ENCODE results near the gene ZNF532.

Gene ZNF532

DNA sequence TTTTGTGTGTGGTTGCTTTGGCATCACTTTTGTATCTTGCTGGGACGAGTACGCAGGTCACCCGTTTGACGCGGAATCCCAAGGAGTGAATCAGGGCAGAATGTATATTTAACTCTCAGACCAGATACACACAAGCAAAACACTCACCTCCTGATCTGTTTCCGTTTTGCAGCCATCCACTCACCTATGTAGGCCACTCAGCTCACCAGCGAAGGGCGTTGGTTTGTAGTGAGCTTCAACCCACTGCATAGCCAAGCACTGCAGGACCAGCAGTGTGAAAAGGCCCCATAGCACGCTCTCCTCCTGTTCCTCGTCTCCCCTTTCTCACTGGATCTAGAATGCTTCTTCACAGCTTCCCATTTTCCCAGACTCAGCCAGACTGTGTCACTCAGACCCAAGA, 58.3 kb downstream of the ZNF532 start:
- no peak for TF ChIP-seq CTCF (IDR thresholded peaks at IDR 0.05; ENCODE audit: unreplicated experiment in 3 of 3)
- Mint-ChIP-seq H3K4me3 (no peak overlapping the region), H3K9me3 (peaks cover 16% of the 10 kb centered on the region), H3K27me3 (ENCODE audit: low read depth) (peaks cover 4% of the 10 kb centered on the region), H3K4me1 (peaks cover 16% of the 10 kb centered on the region), H3K27ac (peak overlapping the region in 1 of 3 experiments; percentile 63), H3K36me3 (ENCODE audit: low read depth) (peaks cover 89% of the 10 kb centered on the region)

GRCh38 chr18:58924473-58924872, 59.8 kb downstream of the ZNF532 start:
- no peak for TF ChIP-seq CTCF (IDR thresholded peaks at IDR 0.05; ENCODE audit: unreplicated experiment in 3 of 3)
- Mint-ChIP-seq H3K4me3 (no peak overlapping the region), H3K27me3 (ENCODE audit: low read depth) (peaks cover 4% of the 10 kb centered on the region), H3K27ac (no peak overlapping the region), H3K9me3 (peaks cover 16% of the 10 kb centered on the region), H3K36me3 (ENCODE audit: low read depth) (peaks cover 74% of the 10 kb centered on the region), H3K4me1 (peaks cover 28% of the 10 kb centered on the region)

DNA sequence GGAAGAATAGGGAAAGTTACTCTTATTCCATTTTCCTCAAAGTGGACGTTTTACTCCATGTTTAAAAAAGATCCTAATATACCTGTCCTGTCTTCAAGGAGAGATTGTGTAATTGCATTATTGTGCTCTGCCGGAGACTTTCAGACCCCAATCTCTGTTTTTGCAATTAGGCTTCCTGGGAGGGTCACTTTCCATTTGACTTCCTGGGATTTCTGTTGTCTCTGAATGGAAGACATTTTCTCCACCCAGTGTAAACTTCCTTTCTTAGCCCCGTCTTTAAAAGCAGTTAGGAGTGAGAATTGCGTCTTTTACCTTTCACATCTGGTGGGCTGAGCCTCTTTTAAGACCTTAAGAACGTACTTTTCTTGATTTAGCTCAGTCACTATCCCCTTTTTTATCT, 63.0 kb downstream of the ZNF532 start:
- no peak for TF ChIP-seq CTCF (IDR thresholded peaks at IDR 0.05; ENCODE audit: unreplicated experiment in 3 of 3)
- H3K36me3 Mint-ChIP-seq (ENCODE audit: low read depth), result peaks cover 54% of the 10 kb centered on the region
- H3K9me3 Mint-ChIP-seq, result peaks cover 16% of the 10 kb centered on the region
- H3K27ac Mint-ChIP-seq, result peak overlapping the region in 1 of 3 experiments; percentile 69
- peaks cover 23% of the 10 kb centered on the region for H3K4me1 Mint-ChIP-seq
- peaks cover 4% of the 10 kb centered on the region for H3K27me3 Mint-ChIP-seq (ENCODE audit: low read depth)
- H3K4me3 Mint-ChIP-seq, result no peak overlapping the region

DNA sequence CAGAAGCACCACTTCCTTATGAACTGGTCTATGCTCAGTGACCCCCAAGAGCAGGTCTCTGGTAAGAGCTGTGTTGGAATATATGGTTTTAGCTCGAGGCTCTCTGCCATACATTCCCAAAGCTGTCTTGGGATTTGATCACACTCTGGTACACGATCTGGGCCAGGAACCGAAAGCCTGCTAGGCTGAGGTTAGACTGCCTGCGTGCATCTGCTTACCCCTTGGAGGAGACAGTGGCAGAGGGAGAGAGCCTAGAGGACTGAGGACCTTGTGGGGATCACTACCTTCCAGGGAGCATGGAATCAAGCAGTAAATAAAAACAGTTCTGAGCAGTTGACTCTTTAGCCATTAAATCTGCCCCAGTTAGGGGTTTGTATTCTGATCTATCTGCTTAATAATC, 63.7 kb downstream of the ZNF532 start:
- no peak for TF ChIP-seq CTCF (IDR thresholded peaks at IDR 0.05; ENCODE audit: unreplicated experiment in 3 of 3)
- peaks cover 4% of the 10 kb centered on the region for H3K27me3 Mint-ChIP-seq (ENCODE audit: low read depth)
- peaks cover 22% of the 10 kb centered on the region for H3K4me1 Mint-ChIP-seq
- H3K4me3 Mint-ChIP-seq, result no peak overlapping the region
- peaks cover 47% of the 10 kb centered on the region for H3K36me3 Mint-ChIP-seq (ENCODE audit: low read depth)
- peak overlapping the region in 1 of 3 experiments; percentile 38 for H3K27ac Mint-ChIP-seq
- peaks cover 16% of the 10 kb centered on the region for H3K9me3 Mint-ChIP-seq

GRCh38 chr18:58929206-58929605, 64.5 kb downstream of the ZNF532 start:
- H3K9me3 Mint-ChIP-seq, result peaks cover 15% of the 10 kb centered on the region
- peaks cover 41% of the 10 kb centered on the region for H3K36me3 Mint-ChIP-seq (ENCODE audit: low read depth)
- H3K4me3 Mint-ChIP-seq, result no peak overlapping the region
- H3K4me1 Mint-ChIP-seq, result peaks cover 22% of the 10 kb centered on the region
- peaks cover 2% of the 10 kb centered on the region for H3K27me3 Mint-ChIP-seq (ENCODE audit: low read depth)
- TF ChIP-seq CTCF (IDR thresholded peaks at IDR 0.05; ENCODE audit: unreplicated experiment in 3 of 3), result no peak
- H3K27ac Mint-ChIP-seq, result peak overlapping the region in 2 of 3 experiments; percentile 16 to 40

- peaks cover 53% of the 10 kb centered on the region for H3K36me3 Mint-ChIP-seq (ENCODE audit: low read depth)
- peaks cover 6% of the 10 kb centered on the region for H3K9me3 Mint-ChIP-seq
- no peaks in the 10 kb centered on the region for H3K27me3 Mint-ChIP-seq (ENCODE audit: low read depth)
- no peak overlapping the region for H3K4me3 Mint-ChIP-seq
- H3K27ac Mint-ChIP-seq, result no peak overlapping the region
- H3K4me1 Mint-ChIP-seq, result peaks cover 23% of the 10 kb centered on the region
- TF ChIP-seq CTCF (IDR thresholded peaks at IDR 0.05; ENCODE audit: unreplicated experiment in 3 of 3), result no peak
These were observed 69.7 kb downstream of the ZNF532 start for GRCh38 chr18:58934356-58934755.

Measured in nephron (organoid).